Lower leg skin (tissue), 4 donors: Measurements from ENCODE around the gene FAM114A2. TPM values are rescaled to one million over a fixed set of nuclear protein-coding genes. Genes with fewer than 3 reads are reported as not detected.

ENCODE experiments used
- DNase-seq, 2 donors: peaks; one replicate each; pipeline ENCODE4 v3.0.0-alpha.2; 2019; ENCODE audit warnings: low spot score in 2 of 2
- H3K4me3 ChIP-seq: fragments of 200-600 bp; sonication (generic); 2 replicates; pipeline ENCODE4 v1.5.1; 2017; ENCODE audit warnings: mild to moderate bottlenecking, low read depth; ENCODE audit not compliant: poor library complexity, severe bottlenecking
- CTCF ChIP-seq, 3 donors: fragments of 450-650 bp; IDR thresholded peaks; one replicate each; pipeline ENCODE4 v1.5.1; 2016; ENCODE audit warnings: antibody characterized with exemption in 3 of 3, mild to moderate bottlenecking in 3 of 3, moderate library complexity in 2 of 3
- POLR2A ChIP-seq, 2 donors: fragments of 450-650 bp; IDR thresholded peaks; one replicate each; pipeline ENCODE4 v1.6.1; 2016 to 2017; ENCODE audit warnings: antibody characterized with exemption in 2 of 2, mild to moderate bottlenecking in 1 of 2, moderate library complexity in 1 of 2
- whole genome bisulfite sequencing, 2 donors: methylation state at CpG; one replicate each; pipeline ENCODE4 v1.1.5; 2018; 5-methylcytosine and 5-hydroxymethylcytosine counted together
- intact Hi-C: fragments of 100-400 bp; cut with DNase I; formaldehyde crosslinking; loops from one replicate; pipeline ENCODE4 v1.15.0; 2023; ENCODE audit warnings: low total_unique reads
- total RNA-seq, 4 donors: library from RNA; depleted of rRNA; stranded (reverse); fragments of >200 nt; gene quantifications; one replicate each; pipeline ENCODE4 v1.1.0, GENCODE V29; 2016

The FAM114A2 gene
- total RNA-seq: 10 to 100 TPM in 3 of 4 donors, 1 to 10 TPM in 1; 7.6 to 25.1 (median 15.6) TPM

DNA sequence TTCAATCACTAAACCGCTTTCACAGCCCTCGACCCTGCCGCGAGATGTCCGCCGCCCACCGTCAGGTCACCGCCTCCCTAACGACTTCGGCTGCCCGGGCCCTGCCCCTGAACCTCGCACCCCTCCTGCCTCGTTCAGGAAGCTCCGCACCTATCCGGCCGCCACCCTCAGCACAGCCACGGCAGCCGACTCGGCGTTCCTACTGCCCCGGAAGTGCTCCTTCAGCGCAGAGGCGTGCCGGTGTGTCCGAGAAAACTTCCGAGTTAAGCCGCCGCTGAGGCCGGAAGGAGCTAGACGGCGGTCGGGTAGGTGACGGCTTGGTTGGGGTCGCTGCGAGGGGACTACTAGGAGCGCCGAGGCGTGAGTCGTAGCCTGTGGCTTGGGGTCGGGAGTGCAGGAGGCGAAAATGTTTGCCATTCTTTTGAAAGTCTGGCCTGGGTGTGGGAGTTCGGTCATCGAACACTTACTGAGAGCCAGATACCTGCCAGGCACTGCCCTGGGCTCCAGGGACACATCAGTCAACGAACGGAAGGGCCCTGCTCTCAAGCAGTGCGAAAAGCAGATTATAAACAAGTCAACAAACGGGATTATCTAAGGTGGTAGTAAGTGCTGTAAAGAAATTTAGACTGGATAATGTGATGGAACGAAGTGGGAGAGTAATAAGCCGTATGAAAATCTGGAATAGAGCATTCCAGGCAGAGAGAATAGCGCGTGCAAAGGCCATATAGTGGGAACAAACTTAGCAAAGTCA lies at the start of gene FAM114A2, which contains the start of gene MFAP3:
Gene FAM114A2 (minus strand): TSS at position 204 of the 751 bp plus-strand sequence. CDS start 3,957 bp downstream, outside the sequence.
Gene MFAP3 (plus strand): TSS at position 261 of the 751 bp plus-strand sequence. CDS start 10,756 bp downstream, outside the sequence.
- peak; percentile 83 to 97 for DNase-seq
- H3K4me3 ChIP-seq: peak within 1 kb of the TSS; percentile 84
- WGBS, 2 donors: 1 to 2% methylated on average over 37 to 42 of the region's 51 CpGs
- intact Hi-C loops: no loop called here
- TF ChIP-seq POLR2A (IDR thresholded peaks at IDR 0.05): peak in 1 of 2 donors; percentile 43
- TF ChIP-seq CTCF (IDR thresholded peaks at IDR 0.05): no peak

GRCh38 chr5:154087260-154087659 lies 48.5 kb upstream of the FAM114A2 start:
- TF ChIP-seq CTCF (IDR thresholded peaks at IDR 0.05) (no peak), POLR2A (IDR thresholded peaks at IDR 0.05) (no peak)
- no peak overlapping the region for H3K4me3 ChIP-seq
- DNase-seq: no peak
- 30 to 39% methylated on average over 2 of the region's 2 CpGs for WGBS, 2 donors
- intact Hi-C loops: no loop called here

DNA sequence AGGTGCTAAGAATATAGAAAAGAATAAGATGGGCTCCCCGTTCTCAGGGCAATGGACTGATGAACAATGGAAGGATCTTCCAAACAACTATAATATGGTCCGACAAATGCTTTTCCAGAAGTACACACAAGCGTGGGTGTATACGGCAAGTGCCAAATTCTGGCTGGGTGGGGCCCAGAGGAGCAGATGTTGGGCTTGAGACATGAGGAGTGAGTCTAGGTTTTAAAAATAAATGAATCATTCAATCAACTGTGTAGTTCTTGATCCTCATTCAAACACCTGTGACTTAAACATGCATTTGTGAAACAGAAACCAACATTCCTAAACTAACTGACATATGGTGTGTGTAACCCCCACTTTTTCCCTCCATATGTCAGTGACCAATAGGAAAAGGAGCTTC lies 47.9 kb upstream of the FAM114A2 start:
- no peak overlapping the region for H3K4me3 ChIP-seq
- intact Hi-C loops: no loop called here
- TF ChIP-seq POLR2A (IDR thresholded peaks at IDR 0.05) (no peak), CTCF (IDR thresholded peaks at IDR 0.05) (no peak)

GRCh38 chr5:154086146-154086545 lies 47.4 kb upstream of the FAM114A2 start:
- no peak for DNase-seq
- intact Hi-C loops: no loop called here
- TF ChIP-seq CTCF (IDR thresholded peaks at IDR 0.05) (no peak), POLR2A (IDR thresholded peaks at IDR 0.05) (no peak)
- WGBS, 2 donors: 48 to 58% methylated on average over 3 of the region's 3 CpGs
- no peak overlapping the region for H3K4me3 ChIP-seq

More for the DNA sequence above, 47.9 kb upstream of the FAM114A2 start:
- WGBS, 2 donors: 36 to 59% methylated on average over 4 of the region's 4 CpGs
- DNase-seq: peak in 1 of 2 donors; percentile 19

GRCh38 chr5:154084062-154084639 lies 45.4 kb upstream of the FAM114A2 start:
- no peak overlapping the region for H3K4me3 ChIP-seq
- WGBS, 2 donors: 90 to 92% methylated on average over 5 of the region's 5 CpGs
- no peak for DNase-seq
- intact Hi-C loops: no loop called here
- TF ChIP-seq POLR2A (IDR thresholded peaks at IDR 0.05) (no peak), CTCF (IDR thresholded peaks at IDR 0.05) (no peak)
